Urinary bladder (tissue), 4 donors: ENCODE measurements around the gene PPP4R2. TPM values are rescaled to one million over a fixed set of nuclear protein-coding genes. Genes with fewer than 3 reads are reported as not detected.

Experiments used
- DNase-seq: peaks from one replicate; pipeline ENCODE4 v3.0.0-alpha.2; 2015; ENCODE audit errors: extremely low spot score
- H3K27ac ChIP-seq: one replicate; pipeline ENCODE4 v1.5.1; 2013; ENCODE audit warnings: low read depth, mild to moderate bottlenecking, moderate library complexity
- H3K36me3 ChIP-seq: one replicate; pipeline ENCODE4 v1.6.1; 2013; ENCODE audit warnings: mild to moderate bottlenecking, moderate library complexity; ENCODE audit not compliant: insufficient read depth
- H3K4me1 ChIP-seq: one replicate; pipeline ENCODE4 v1.6.1; 2013; ENCODE audit warnings: mild to moderate bottlenecking, moderate library complexity; ENCODE audit not compliant: insufficient read depth
- H3K4me3 ChIP-seq: one replicate; pipeline ENCODE4 v1.5.1; 2013; ENCODE audit warnings: low read depth, low read length
- WGBS: extraction: QIAGEN DNeasy Blood & Tissue Kit; methylation state at CpG from one replicate; pipeline ENCODE4 v1.1.7; 2013; 5-methylcytosine and 5-hydroxymethylcytosine counted together
- polyA plus RNA-seq: library from polyadenylated mRNA; stranded (reverse); fragments of 200-250 nt; gene quantifications from one replicate; pipeline ENCODE4 v1.2.3, GENCODE V29; 2013
- total RNA-seq: library from RNA; depleted of rRNA; stranded (reverse); fragments of >200 nt; gene quantifications from one replicate; pipeline ENCODE4 v1.2.3, GENCODE V29; 2014
- donor health status: healthy with polysubstance abuse.
- donor health status: healthy.

Gene PPP4R2
- total and polyA plus RNA-seq, 2 donors = 15.4 to 132 TPM

GRCh38 chr3:72964633-72965032 is 32.0 kb upstream of the PPP4R2 start:
- H3K27ac ChIP-seq = no peak overlapping the region
- DNase-seq = no peak
- no peaks in the 10 kb centered on the region for H3K4me1 ChIP-seq
- H3K4me3 ChIP-seq = no peak overlapping the region
- no peaks in the 10 kb centered on the region for H3K36me3 ChIP-seq

DNA sequence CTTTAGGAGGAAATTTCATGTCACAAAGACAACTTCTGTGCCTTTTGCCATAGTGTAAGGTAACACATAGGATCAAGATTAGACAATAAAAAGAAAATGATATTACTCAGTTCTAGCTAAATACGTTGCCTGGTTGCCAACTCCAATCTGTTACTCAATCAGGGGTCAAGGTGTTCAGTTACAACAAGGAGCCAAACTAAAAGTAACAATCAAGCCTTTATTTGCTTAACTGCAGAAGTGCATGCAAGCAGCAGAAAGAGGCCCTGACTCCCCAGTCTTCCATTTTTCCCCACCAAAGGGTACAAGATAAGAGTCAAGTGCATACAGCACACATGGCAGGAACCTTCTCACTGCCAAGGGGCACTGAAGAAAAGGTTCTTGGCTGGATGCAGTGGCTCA is 28.3 kb upstream of the PPP4R2 start:
- H3K36me3 ChIP-seq = no peaks in the 10 kb centered on the region
- H3K27ac ChIP-seq = no peak overlapping the region
- no peaks in the 10 kb centered on the region for H3K4me1 ChIP-seq
- no peak for DNase-seq
- no peak overlapping the region for H3K4me3 ChIP-seq
- WGBS = 91% methylated on average over 1 of the region's 1 CpG

DNA sequence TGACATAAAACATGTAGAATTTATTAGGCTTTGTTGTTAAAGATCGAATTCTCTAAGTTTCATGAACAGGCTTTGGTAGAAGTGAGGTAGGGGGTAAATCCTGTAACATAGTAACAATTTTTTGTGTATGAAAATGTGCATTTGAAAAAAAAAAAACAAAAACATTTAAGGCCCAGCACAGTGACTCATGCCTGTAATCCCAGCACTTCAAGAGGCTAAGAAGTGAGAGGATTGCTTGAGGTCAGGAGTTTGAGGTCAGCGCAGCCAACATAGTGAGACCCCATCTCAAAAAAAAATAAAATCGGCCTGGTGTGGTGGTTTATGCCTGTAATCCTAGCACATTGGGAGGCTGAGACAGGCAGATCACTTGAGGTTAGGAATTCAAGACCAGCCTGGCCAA is 26.8 kb upstream of the PPP4R2 start:
- no peak overlapping the region for H3K27ac ChIP-seq
- H3K4me3 ChIP-seq = no peak overlapping the region
- H3K4me1 ChIP-seq = no peaks in the 10 kb centered on the region
- no peaks in the 10 kb centered on the region for H3K36me3 ChIP-seq
- no peak for DNase-seq
- WGBS = 88% methylated on average over 3 of the region's 3 CpGs

GRCh38 chr3:72970942-72971341 is 25.7 kb upstream of the PPP4R2 start:
- WGBS = 94% methylated on average over 2 of the region's 2 CpGs
- Histone ChIP-seq H3K4me3 (no peak overlapping the region), H3K4me1 (no peaks in the 10 kb centered on the region), H3K36me3 (no peaks in the 10 kb centered on the region), H3K27ac (no peak overlapping the region)
- DNase-seq = no peak

- H3K4me1 ChIP-seq = no peaks in the 10 kb centered on the region
- over 99% methylated on average over 3 of the region's 3 CpGs for WGBS
- H3K36me3 ChIP-seq = no peaks in the 10 kb centered on the region
- no peak overlapping the region for H3K4me3 ChIP-seq
- H3K27ac ChIP-seq = no peak overlapping the region
- DNase-seq = no peak
These were observed 23.9 kb upstream of the PPP4R2 start for GRCh38 chr3:72972706-72973030.

GRCh38 chr3:72973031-72973723 is 23.4 kb upstream of the PPP4R2 start:
- H3K4me3 ChIP-seq = no peak overlapping the region
- DNase-seq = no peak
- H3K4me1 ChIP-seq = no peaks in the 10 kb centered on the region
- no peak overlapping the region for H3K27ac ChIP-seq
- 63% methylated on average over 7 of the region's 7 CpGs for WGBS
- H3K36me3 ChIP-seq = no peaks in the 10 kb centered on the region

- no peak for DNase-seq
- H3K36me3 ChIP-seq = no peaks in the 10 kb centered on the region
- H3K27ac ChIP-seq = no peak overlapping the region
- 89% methylated on average over 2 of the region's 2 CpGs for WGBS
- no peak overlapping the region for H3K4me3 ChIP-seq
- H3K4me1 ChIP-seq = no peaks in the 10 kb centered on the region
These were observed 22.8 kb upstream of the PPP4R2 start for GRCh38 chr3:72973786-72974185.

DNA sequence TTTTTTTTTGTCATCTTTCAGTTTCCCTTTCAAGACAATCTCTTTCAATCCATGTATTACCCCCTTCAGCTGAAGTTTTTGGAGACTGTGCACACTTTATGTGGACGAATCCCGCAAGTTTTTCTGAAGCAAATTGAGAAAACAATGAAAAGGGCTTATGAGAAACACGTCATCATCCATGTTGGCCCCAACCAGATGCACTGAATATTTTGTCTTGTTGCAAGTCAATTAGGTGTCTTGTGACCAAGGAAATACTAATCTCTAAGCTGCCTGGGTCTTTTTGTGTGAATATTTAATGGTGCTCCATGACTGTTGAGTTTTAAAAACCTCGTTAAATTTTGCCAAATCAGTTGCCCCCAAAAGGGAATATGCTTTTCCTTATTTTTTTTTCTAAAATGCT is 21.7 kb upstream of the PPP4R2 start:
- Histone ChIP-seq H3K27ac (no peak overlapping the region), H3K36me3 (no peaks in the 10 kb centered on the region), H3K4me3 (no peak overlapping the region), H3K4me1 (no peaks in the 10 kb centered on the region)
- no peak for DNase-seq
- 91% methylated on average over 4 of the region's 4 CpGs for WGBS

DNA sequence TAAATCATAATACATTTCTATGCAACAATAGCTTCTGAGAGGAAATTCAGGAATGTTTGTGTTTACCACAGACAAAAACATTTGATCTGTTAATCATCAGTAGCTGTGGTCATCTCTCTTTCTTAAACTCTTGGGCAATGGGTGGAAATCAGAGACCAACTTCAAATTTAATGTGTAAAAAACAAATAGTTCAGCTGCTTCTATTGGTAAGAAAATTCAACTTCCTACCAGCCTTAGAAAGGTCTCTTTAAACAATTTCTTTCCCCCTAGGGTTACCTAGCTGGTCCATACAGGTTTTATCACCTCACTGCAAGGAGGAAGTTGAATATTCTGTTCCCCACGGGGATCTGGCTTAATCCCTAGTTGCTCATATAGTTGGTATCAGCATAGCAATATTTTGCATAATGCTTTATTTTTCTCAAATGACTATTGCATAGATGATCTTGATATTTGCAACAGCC is 20.3 kb upstream of the PPP4R2 start:
- Histone ChIP-seq H3K27ac (no peak overlapping the region), H3K4me1 (no peaks in the 10 kb centered on the region), H3K4me3 (no peak overlapping the region), H3K36me3 (no peaks in the 10 kb centered on the region)
- WGBS = 62% methylated on average over 1 of the region's 1 CpG
- DNase-seq = no peak

DNA sequence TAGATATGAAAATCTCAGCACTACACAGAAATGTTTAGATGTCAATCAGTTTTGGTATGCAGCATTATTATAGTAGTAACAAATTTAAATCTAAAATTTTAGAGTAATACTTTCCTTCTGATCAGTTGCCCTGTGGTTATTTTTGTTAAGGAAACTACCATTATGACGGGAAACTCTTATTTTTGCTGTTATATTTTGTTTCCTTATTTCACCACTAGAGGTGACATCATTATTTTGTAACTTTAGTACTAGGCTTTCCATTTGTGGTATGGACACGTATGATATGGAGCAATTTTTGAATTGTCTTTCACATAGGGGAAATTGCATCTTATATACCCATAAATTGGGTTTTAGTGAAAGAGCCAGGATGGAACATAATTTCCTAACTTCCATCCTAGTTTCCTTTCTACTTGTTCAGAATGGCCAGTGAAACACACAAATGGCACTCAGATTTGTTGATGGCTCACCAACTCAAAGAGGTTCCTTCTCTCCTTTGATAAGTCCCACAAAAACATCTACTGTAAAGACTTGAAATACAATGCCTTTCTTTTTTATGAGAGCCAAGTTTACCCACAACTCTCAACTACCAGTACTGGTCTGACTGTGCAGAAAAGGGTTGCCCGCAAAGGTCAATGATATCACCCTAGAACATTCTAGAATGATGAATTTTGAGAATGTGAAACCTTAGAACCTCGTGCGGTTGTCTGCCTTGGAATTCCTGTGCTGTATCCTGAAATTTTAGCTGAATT is 19.4 kb upstream of the PPP4R2 start:
- H3K4me1 ChIP-seq = no peaks in the 10 kb centered on the region
- DNase-seq = no peak
- 82% methylated on average over 5 of the region's 5 CpGs for WGBS
- H3K27ac ChIP-seq = no peak overlapping the region
- H3K4me3 ChIP-seq = no peak overlapping the region
- no peaks in the 10 kb centered on the region for H3K36me3 ChIP-seq

DNA sequence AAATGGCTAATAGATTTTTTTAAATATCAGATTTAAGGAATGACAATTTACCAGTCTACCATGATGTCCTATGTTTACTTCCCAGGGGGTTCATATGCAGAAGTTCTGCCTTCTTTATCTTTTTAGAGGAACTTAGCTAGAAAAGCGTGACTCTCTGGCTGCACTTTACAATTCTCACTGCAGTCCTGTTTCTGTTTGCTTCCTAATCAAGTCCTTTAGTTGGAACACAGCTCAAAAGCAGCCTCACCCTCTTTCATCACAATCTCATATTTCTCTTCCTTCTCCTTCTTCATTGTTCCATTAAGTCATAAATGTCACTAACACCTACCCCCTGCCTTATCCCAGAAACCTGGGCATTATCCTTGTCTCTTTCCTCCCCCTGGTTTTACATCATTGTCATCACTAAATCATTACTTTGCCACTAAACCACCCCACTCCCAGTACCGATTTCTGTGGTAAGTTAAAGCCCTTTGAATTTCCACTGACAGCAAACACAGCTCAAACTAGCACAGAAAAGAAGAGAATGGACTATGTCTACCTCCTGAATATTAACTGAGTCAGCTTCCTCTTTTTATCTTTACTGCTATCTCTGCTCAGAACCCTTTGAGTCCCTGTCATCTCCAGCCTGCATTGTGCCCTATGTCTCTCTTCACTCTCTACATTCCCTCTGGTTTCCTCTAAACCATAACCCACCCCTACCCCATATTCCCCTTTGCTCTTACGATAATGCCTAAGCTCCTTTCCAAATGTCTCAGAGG is 13.8 kb upstream of the PPP4R2 start:
- no peaks in the 10 kb centered on the region for H3K36me3 ChIP-seq
- H3K4me1 ChIP-seq = no peaks in the 10 kb centered on the region
- 72% methylated on average over 3 of the region's 3 CpGs for WGBS
- DNase-seq = no peak
- no peak overlapping the region for H3K27ac ChIP-seq
- no peak overlapping the region for H3K4me3 ChIP-seq

- no peak for DNase-seq
- Histone ChIP-seq H3K36me3 (no peaks in the 10 kb centered on the region), H3K4me1 (no peaks in the 10 kb centered on the region), H3K4me3 (no peak overlapping the region), H3K27ac (no peak overlapping the region)
- 89% methylated on average over 1 of the region's 1 CpG for WGBS
These were observed 11.0 kb upstream of the PPP4R2 start for GRCh38 chr3:72985576-72985975.

GRCh38 chr3:72990701-72991395 is 5.8 kb upstream of the PPP4R2 start:
- no peaks in the 10 kb centered on the region for H3K4me1 ChIP-seq
- H3K36me3 ChIP-seq = no peaks in the 10 kb centered on the region
- DNase-seq = no peak
- WGBS = 90% methylated on average over 5 of the region's 5 CpGs
- H3K27ac ChIP-seq = no peak overlapping the region
- H3K4me3 ChIP-seq = no peak overlapping the region
